ENCODE results near the gene NRG3.
A peak's percentile ranks its signal among the peaks of the same experiment; 100 is the strongest.

NRG3 gene

GRCh38 chr10:82399850-82400249 lies 524.9 kb downstream of the NRG3 start:
- no peak for DNase-seq

GRCh38 chr10:82400841-82401240 lies 525.8 kb downstream of the NRG3 start:
- no peak for DNase-seq

- DNase-seq: no peak
Measured at GRCh38 chr10:82402906-82403401, 528.0 kb downstream of the NRG3 start.

GRCh38 chr10:82409671-82410070 lies 534.7 kb downstream of the NRG3 start:
- DNase-seq: no peak

GRCh38 chr10:82411416-82411815 lies 536.4 kb downstream of the NRG3 start:
- DNase-seq: no peak

- no peak for DNase-seq
Measured at GRCh38 chr10:82420001-82420400, 545.0 kb downstream of the NRG3 start.

GRCh38 chr10:82429302-82429701 lies 554.3 kb downstream of the NRG3 start:
- no peak for DNase-seq

GRCh38 chr10:82438277-82438676 lies 563.3 kb downstream of the NRG3 start:
- no peak for DNase-seq

- no peak for DNase-seq
Measured at GRCh38 chr10:82440775-82441174, 565.8 kb downstream of the NRG3 start.

GRCh38 chr10:82452046-82452445 lies 577.1 kb downstream of the NRG3 start:
- DNase-seq: no peak

GRCh38 chr10:82452676-82453075 lies 577.7 kb downstream of the NRG3 start:
- no peak for DNase-seq

- DNase-seq: no peak
Measured at GRCh38 chr10:82453678-82454293, 578.8 kb downstream of the NRG3 start.

GRCh38 chr10:82462910-82463551 lies 588.0 kb downstream of the NRG3 start:
- DNase-seq: no peak

- DNase-seq: peak; percentile 47
Measured at GRCh38 chr10:82463614-82464013, 588.6 kb downstream of the NRG3 start.

- no peak for DNase-seq
Measured at GRCh38 chr10:82464191-82464818, 589.3 kb downstream of the NRG3 start.

GRCh38 chr10:82464966-82465365 lies 590.0 kb downstream of the NRG3 start:
- no peak for DNase-seq

- DNase-seq: no peak
Measured at GRCh38 chr10:82468453-82468852, 593.5 kb downstream of the NRG3 start.

- no peak for DNase-seq
Measured at GRCh38 chr10:82472406-82473335, 597.7 kb downstream of the NRG3 start.

- no peak for DNase-seq
Measured at GRCh38 chr10:82477776-82478175, 602.8 kb downstream of the NRG3 start.

- no peak for DNase-seq
Measured at GRCh38 chr10:82492647-82493046, 617.7 kb downstream of the NRG3 start.

- DNase-seq: no peak
Measured at GRCh38 chr10:82496114-82496513, 621.1 kb downstream of the NRG3 start.

- no peak for DNase-seq
Measured at GRCh38 chr10:82497439-82497838, 622.4 kb downstream of the NRG3 start.

GRCh38 chr10:82498976-82499375 lies 624.0 kb downstream of the NRG3 start:
- no peak for DNase-seq
